ENCODE data around the gene CENPS.
"Not testable (repeated sequence)": the region's sequence is repeated elsewhere in the genome, so short reads cannot be mapped to it uniquely, and the experiment has no call there.

Gene CENPS

GRCh38 chr1:10450156-10450814 lies 20.1 kb downstream of the CENPS start:
- Mint-ChIP-seq H3K27me3 (ENCODE audit: low read depth) (no peaks in the 10 kb centered on the region), H3K9me3 (no peaks in the 10 kb centered on the region), H3K36me3 (ENCODE audit: low read depth) (peaks cover 2% of the 10 kb centered on the region), H3K4me1 (ENCODE audit: low read depth) (peaks cover 3% of the 10 kb centered on the region), H3K4me3 (no peak overlapping the region), H3K27ac (no peak overlapping the region)
- no peak for DNase-seq (ENCODE audit: low spot score)

DNA sequence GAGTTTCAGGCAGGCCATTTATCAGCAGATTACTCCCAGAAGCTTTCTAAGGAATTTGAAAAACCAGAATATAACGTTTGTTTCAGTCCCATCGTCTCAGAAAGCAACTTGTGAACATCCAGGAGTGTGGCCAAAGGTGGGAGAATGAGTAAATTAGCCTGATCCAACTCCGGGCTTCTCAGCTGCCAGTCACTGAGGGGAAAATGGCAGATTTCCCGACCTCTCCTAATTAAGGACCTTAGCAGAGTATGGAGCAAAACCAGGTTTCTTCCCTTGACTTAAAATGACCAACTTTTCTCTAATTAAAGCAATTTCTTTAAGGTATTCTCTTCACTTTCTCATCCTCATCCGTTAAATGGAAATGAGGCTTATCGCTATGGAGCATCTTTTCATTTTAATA lies 20.6 kb downstream of the CENPS start:
- Mint-ChIP-seq H3K4me1 (ENCODE audit: low read depth) (peaks cover 3% of the 10 kb centered on the region), H3K27ac (no peak overlapping the region), H3K4me3 (no peak overlapping the region), H3K27me3 (ENCODE audit: low read depth) (no peaks in the 10 kb centered on the region), H3K9me3 (no peaks in the 10 kb centered on the region), H3K36me3 (ENCODE audit: low read depth) (peaks cover 2% of the 10 kb centered on the region)
- no peak for DNase-seq (ENCODE audit: low spot score)

GRCh38 chr1:10451287-10451686 lies 21.1 kb downstream of the CENPS start:
- DNase-seq (ENCODE audit: low spot score): no peak
- H3K4me3 Mint-ChIP-seq: no peak overlapping the region
- H3K36me3 Mint-ChIP-seq (ENCODE audit: low read depth): peaks cover 4% of the 10 kb centered on the region
- no peaks in the 10 kb centered on the region for H3K27me3 Mint-ChIP-seq (ENCODE audit: low read depth)
- peaks cover 5% of the 10 kb centered on the region for H3K4me1 Mint-ChIP-seq (ENCODE audit: low read depth)
- no peak overlapping the region for H3K27ac Mint-ChIP-seq
- no peaks in the 10 kb centered on the region for H3K9me3 Mint-ChIP-seq

DNA sequence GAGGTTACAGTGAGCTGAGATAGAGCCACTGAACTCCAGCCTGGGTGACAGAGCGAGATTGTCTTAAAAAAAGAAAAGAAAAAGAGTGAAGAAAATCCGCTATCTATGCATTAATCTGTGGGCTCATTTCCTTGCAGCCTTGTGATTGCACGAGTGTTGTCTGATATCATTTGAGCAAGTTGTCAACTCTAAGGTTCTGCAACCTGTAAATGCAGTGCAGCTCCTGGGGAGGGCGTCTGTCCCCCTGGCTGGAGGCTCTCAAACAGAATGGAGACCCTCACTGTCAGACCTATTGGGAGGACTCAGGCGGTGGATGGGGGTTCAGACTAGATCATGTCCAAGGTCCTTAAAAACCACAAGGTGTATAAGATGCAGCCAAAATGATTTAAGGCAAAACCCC lies 25.8 kb downstream of the CENPS start:
- H3K4me1 Mint-ChIP-seq (ENCODE audit: low read depth): peaks cover 8% of the 10 kb centered on the region
- H3K27ac Mint-ChIP-seq: no peak overlapping the region
- no peaks in the 10 kb centered on the region for H3K27me3 Mint-ChIP-seq (ENCODE audit: low read depth)
- DNase-seq (ENCODE audit: low spot score): no peak
- H3K36me3 Mint-ChIP-seq (ENCODE audit: low read depth): peaks cover 9% of the 10 kb centered on the region
- no peak overlapping the region for H3K4me3 Mint-ChIP-seq
- no peaks in the 10 kb centered on the region for H3K9me3 Mint-ChIP-seq

GRCh38 chr1:10456661-10457060 lies 26.4 kb downstream of the CENPS start:
- Mint-ChIP-seq H3K9me3 (no peaks in the 10 kb centered on the region), H3K27ac (no peak overlapping the region), H3K27me3 (ENCODE audit: low read depth) (no peaks in the 10 kb centered on the region), H3K36me3 (ENCODE audit: low read depth) (peaks cover 15% of the 10 kb centered on the region), H3K4me3 (no peak overlapping the region), H3K4me1 (ENCODE audit: low read depth) (peaks cover 7% of the 10 kb centered on the region)
- DNase-seq (ENCODE audit: low spot score): no peak

GRCh38 chr1:10457462-10457861 lies 27.2 kb downstream of the CENPS start:
- not testable (repeated sequence) for H3K27me3 Mint-ChIP-seq (ENCODE audit: low read depth); H3K9me3 Mint-ChIP-seq; H3K4me1 Mint-ChIP-seq (ENCODE audit: low read depth); DNase-seq (ENCODE audit: low spot score); H3K27ac Mint-ChIP-seq; H3K4me3 Mint-ChIP-seq
- peaks cover 19% of the 10 kb centered on the region for H3K36me3 Mint-ChIP-seq (ENCODE audit: low read depth)

DNA sequence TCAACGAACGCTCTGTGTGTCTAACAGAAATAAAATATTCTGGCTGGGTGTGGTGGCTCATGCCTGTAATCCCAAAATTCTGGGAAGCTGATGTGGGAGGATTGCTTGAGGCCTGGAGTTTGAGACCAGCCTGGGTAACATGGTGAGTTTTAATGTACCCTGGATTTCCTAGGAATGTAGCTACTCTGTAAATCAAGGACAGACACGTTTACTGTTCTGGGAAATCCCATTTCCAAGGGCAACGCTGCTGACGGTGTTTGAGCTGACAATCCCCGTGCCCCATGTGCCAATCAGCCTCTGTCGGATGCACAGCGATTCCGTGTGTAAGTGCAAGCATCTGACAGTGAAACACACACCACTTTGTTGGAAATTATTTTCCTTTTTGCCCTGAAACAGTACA lies 27.6 kb downstream of the CENPS start:
- H3K4me3 Mint-ChIP-seq: no peak overlapping the region

DNA sequence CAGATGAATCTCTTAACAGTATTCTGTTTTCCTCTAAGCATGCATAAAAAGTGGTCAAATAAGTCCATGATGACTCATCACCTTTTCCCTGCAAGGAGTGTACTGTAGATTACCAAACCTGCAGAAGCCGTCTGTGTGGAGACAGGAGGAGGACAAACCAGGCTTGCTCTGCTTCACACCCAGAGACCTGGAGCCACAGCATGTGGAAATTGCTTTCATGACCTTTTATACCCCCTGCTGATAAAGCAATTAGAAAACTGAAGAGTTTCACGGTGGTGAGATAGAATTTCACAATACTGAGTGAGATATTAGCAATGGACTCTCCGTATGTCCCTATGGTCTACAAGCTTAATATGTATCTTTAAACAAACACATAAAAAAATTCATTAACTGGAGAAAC lies 29.0 kb downstream of the CENPS start:
- DNase-seq (ENCODE audit: low spot score): no peak
- Mint-ChIP-seq H3K27me3 (ENCODE audit: low read depth) (no peaks in the 10 kb centered on the region), H3K4me1 (ENCODE audit: low read depth) (peaks cover 7% of the 10 kb centered on the region), H3K4me3 (no peak overlapping the region), H3K36me3 (ENCODE audit: low read depth) (peaks cover 30% of the 10 kb centered on the region), H3K27ac (no peak overlapping the region), H3K9me3 (no peaks in the 10 kb centered on the region)

More for the DNA sequence above, 27.6 kb downstream of the CENPS start:
- Mint-ChIP-seq H3K27ac (no peak overlapping the region), H3K9me3 (no peaks in the 10 kb centered on the region), H3K27me3 (ENCODE audit: low read depth) (no peaks in the 10 kb centered on the region), H3K4me1 (ENCODE audit: low read depth) (peaks cover 7% of the 10 kb centered on the region), H3K36me3 (ENCODE audit: low read depth) (peaks cover 23% of the 10 kb centered on the region)
- DNase-seq (ENCODE audit: low spot score): no peak

DNA sequence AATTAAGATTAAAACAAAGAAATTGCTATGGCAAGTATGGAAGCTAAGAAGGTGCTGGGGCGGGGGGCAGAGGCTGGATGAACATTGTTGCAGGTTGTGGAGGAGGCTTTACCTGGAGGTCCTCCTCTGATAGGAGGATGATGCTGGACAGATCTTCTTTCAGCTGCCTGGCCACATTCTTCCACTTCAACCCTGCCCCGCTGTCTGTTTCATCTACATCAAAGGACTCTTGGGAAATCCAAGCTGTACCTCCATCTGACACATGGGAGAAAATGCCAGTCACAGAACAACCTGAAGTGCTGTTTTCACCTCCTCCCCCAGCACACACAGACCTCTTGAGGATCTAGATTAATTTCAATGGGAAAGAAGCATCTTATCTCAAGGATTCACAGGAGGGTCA lies 36.8 kb downstream of the CENPS start:
- Mint-ChIP-seq H3K36me3 (ENCODE audit: low read depth) (peaks cover 31% of the 10 kb centered on the region), H3K27ac (no peak overlapping the region), H3K4me3 (no peak overlapping the region), H3K27me3 (ENCODE audit: low read depth) (no peaks in the 10 kb centered on the region), H3K4me1 (ENCODE audit: low read depth) (peaks cover 9% of the 10 kb centered on the region), H3K9me3 (no peaks in the 10 kb centered on the region)
- DNase-seq (ENCODE audit: low spot score): no peak

DNA sequence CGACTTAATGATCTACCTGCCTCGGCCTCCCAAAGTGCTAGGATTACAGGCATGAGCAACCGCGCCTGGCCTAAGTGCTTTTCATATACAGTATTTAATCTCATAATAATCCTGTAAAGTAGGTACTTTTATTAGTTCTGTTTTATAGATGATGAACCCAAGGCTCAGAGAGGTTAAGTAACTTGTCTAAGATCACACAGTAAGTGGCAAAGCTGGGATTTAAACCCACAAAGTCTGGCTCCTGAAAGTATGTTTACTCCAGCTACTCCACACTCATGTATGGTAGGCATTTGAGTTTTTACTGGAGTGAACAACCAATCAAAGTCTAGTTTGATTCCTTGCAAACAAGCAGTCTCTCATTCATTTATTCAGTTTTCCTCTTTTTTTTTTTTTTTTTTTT lies 39.8 kb downstream of the CENPS start:
- Mint-ChIP-seq H3K4me3 (no peak overlapping the region), H3K4me1 (ENCODE audit: low read depth) (peaks cover 18% of the 10 kb centered on the region), H3K27ac (no peak overlapping the region), H3K9me3 (no peaks in the 10 kb centered on the region), H3K27me3 (ENCODE audit: low read depth) (no peaks in the 10 kb centered on the region), H3K36me3 (ENCODE audit: low read depth) (peaks cover 14% of the 10 kb centered on the region)
- DNase-seq (ENCODE audit: low spot score): no peak

DNA sequence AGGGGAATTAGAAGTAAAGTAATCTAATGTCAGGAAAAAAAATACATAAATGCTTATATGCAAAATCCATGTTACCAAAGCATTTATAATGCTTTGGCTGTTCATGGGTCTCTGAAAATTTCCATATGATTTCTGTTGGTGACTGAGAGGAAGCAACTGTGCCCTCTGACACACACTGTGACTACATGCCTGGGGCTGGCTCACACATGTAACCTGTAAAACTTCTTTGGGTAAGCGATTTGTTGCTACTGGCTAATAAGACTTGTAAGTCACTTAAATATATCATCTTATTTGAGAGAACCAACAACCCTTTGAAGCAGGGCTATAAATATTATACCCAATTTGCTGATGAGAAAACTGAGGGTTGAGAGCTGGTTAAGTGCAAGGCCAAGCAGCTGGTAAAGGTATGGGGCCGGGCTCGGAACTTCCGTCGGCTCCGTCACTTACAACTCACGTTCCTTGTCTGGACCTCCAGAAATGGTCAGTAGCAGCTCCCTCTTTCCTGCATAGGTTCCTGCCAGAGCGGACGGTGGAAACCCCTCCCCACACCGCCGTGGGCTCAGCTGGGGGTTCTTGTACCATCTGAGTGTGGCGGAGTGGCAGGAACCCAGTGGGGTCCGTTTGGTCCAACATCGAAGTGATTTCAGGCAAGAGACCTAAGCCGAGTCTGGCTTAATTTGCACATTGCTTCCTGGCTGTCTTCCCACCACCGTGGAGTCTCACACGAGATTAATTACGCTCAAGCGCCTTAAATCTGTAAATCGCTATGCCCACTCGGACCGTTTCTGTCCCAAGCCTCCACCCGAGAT lies 41.4 kb downstream of the CENPS start:
- Mint-ChIP-seq H3K36me3 (ENCODE audit: low read depth) (peaks cover 12% of the 10 kb centered on the region), H3K27me3 (ENCODE audit: low read depth) (no peaks in the 10 kb centered on the region), H3K9me3 (no peaks in the 10 kb centered on the region), H3K4me3 (peak overlapping the region; percentile 92), H3K27ac (peak overlapping the region; percentile 87), H3K4me1 (ENCODE audit: low read depth) (peaks cover 28% of the 10 kb centered on the region)
- no peak for DNase-seq (ENCODE audit: low spot score)

- Mint-ChIP-seq H3K4me1 (ENCODE audit: low read depth) (peaks cover 31% of the 10 kb centered on the region), H3K36me3 (ENCODE audit: low read depth) (peaks cover 9% of the 10 kb centered on the region), H3K4me3 (peak within 1 kb of the TSS; percentile 92), H3K27me3 (ENCODE audit: low read depth) (no peaks in the 10 kb centered on the region), H3K9me3 (no peaks in the 10 kb centered on the region), H3K27ac (peak within 1 kb of the TSS; percentile 87)
- peak; percentile 93 for DNase-seq (ENCODE audit: low spot score)
Observed at GRCh38 chr1:10472220-10473144, 42.2 kb downstream of the CENPS start, which contains the start of gene DFFA. TSS of gene DFFA (minus strand) at chr1:10472529. CDS start at chr1:10472458, 71 bp downstream.

DNA sequence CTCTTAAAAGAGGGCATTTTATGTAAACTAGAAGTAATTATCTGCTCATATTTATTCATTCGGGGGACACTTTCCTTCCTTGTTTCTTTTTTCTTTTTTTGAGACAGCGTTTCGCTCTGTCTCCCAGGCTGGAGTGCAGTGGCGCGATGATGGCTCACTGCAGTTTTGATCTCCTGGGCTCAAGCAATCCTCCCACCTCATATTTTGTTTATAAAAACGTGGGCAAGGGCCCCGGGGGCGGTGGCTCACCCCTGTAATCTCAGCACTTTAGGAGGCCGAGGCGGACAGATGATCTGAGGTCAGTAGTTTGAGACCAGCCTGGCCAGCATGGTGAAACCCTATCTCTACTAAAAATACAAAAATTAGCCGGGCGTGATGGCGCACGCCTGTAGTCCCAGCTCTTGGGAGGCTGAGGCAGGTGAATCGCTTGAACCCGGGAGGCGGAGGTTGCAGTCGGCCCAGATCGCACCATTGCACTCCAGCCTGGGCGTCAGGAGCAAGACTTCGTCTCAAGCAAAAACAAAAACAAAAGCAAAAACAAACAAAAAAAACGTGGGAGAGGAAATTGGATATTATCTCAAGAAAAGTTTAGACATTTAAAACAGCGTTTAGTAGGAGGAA lies 43.0 kb downstream of the CENPS start:
- Mint-ChIP-seq H3K4me1 (ENCODE audit: low read depth) (peaks cover 29% of the 10 kb centered on the region), H3K9me3 (no peaks in the 10 kb centered on the region), H3K36me3 (ENCODE audit: low read depth) (peaks cover 5% of the 10 kb centered on the region), H3K4me3 (peak overlapping the region; percentile 92), H3K27me3 (ENCODE audit: low read depth) (no peaks in the 10 kb centered on the region), H3K27ac (peak overlapping the region; percentile 87)
- DNase-seq (ENCODE audit: low spot score): no peak
